Keratinocyte (primary cell): Measurements from ENCODE around the gene PSD2. TPM values are rescaled to one million over a fixed set of nuclear protein-coding genes. Genes with fewer than 3 reads are reported as not detected.
"Not testable (repeated sequence)": the region's sequence is repeated elsewhere in the genome, so short reads cannot be mapped to it uniquely, and the experiment has no call there.

Experiments
- DNase-seq: peaks from one replicate; pipeline ENCODE4 v3.0.0-alpha.2; 2011; ENCODE audit warnings: low read depth, missing footprints, low spot score
- FAIRE-seq: peaks from 2 replicates; lab custom pipeline; 2011; peaks lifted over from hg19 to GRCh38; lab: Jason Lieb, UNC
- H2AFZ ChIP-seq: 2 replicates; pipeline ENCODE4 v1.6.0; 2012; ENCODE audit warnings: low read length, control low read depth, inconsistent platforms; ENCODE audit not compliant: control insufficient read depth
- H3K27ac ChIP-seq: 2 replicates; pipeline ENCODE4 v1.5.1; 2011; ENCODE audit warnings: low read length; ENCODE audit not compliant: control insufficient read depth, insufficient read depth
- H3K27me3 ChIP-seq: 3 replicates; pipeline ENCODE4 v1.6.0; 2011; ENCODE audit warnings: low read length; ENCODE audit not compliant: control insufficient read depth, insufficient read depth; ENCODE audit errors: extremely low read depth
- H3K36me3 ChIP-seq, 2 experiments: 2 replicates in 1 of 2; 3 replicates in 1 of 2; pipeline ENCODE4 v1.5.1; 2011; ENCODE audit warnings: low read length in 2 of 2, mild to moderate bottlenecking in 1 of 2; ENCODE audit not compliant: control insufficient read depth in 2 of 2, insufficient read depth in 2 of 2; ENCODE audit errors: extremely low read depth in 1 of 2
- H3K4me1 ChIP-seq: 3 replicates; pipeline ENCODE4 v1.5.1; 2011; ENCODE audit warnings: low read length; ENCODE audit not compliant: control insufficient read depth, insufficient read depth; ENCODE audit errors: extremely low read depth
- H3K4me2 ChIP-seq: 3 replicates; pipeline ENCODE4 v1.6.0; 2011; ENCODE audit warnings: low read depth, low read length; ENCODE audit not compliant: control insufficient read depth, insufficient read depth; ENCODE audit errors: extremely low read depth
- H3K4me3 ChIP-seq, 3 experiments: fragments of 200-600 bp in 1 of 3; sonication (generic) in 1 of 3; 2 replicates in 2 of 3; 3 replicates in 1 of 3; pipeline ENCODE4 v1.5.1; 2011 to 2016; ENCODE audit warnings: low read length in 3 of 3, mild to moderate bottlenecking in 3 of 3, control low read depth in 2 of 3, inconsistent platforms in 1 of 3, low read depth in 1 of 3, mixed read lengths in 1 of 3, mixed run types in 1 of 3, moderate library complexity in 1 of 3; ENCODE audit not compliant: control insufficient read depth in 2 of 3, insufficient read depth in 2 of 3; ENCODE audit errors: extremely low read depth in 1 of 3
- H3K79me2 ChIP-seq: 2 replicates; pipeline ENCODE4 v1.6.0; 2012; ENCODE audit warnings: low read length; ENCODE audit not compliant: control insufficient read depth, insufficient read depth
- H3K9ac ChIP-seq: 3 replicates; pipeline ENCODE4 v1.6.0; 2011; ENCODE audit warnings: low read length; ENCODE audit not compliant: control insufficient read depth, insufficient read depth; ENCODE audit errors: extremely low read depth
- H3K9me1 ChIP-seq: 3 replicates; pipeline ENCODE4 v1.6.0; 2011; ENCODE audit warnings: low read length; ENCODE audit not compliant: control insufficient read depth, insufficient read depth; ENCODE audit errors: extremely low read depth
- H3K9me3 ChIP-seq: 2 replicates; pipeline ENCODE4 v1.5.1; 2012; ENCODE audit warnings: low read depth, low read length; ENCODE audit not compliant: control insufficient read depth
- H4K20me1 ChIP-seq: 3 replicates; pipeline ENCODE4 v1.6.0; 2011; ENCODE audit warnings: low read length; ENCODE audit not compliant: control insufficient read depth, insufficient read depth; ENCODE audit errors: extremely low read depth
- CTCF ChIP-seq, 3 experiments: IDR thresholded peaks in 1 of 3; conservative IDR thresholded peaks in 1 of 3; optimal IDR thresholded peaks in 1 of 3; 2 replicates in 2 of 3; 3 replicates in 1 of 3; pipeline versions ENCODE3 to v1.5.1; 2011; ENCODE audit warnings: low read length in 3 of 3, mild to moderate bottlenecking in 3 of 3, moderate library complexity in 2 of 3, control low read depth in 1 of 3, inconsistent platforms in 1 of 3; ENCODE audit not compliant: insufficient read depth in 2 of 3; ENCODE audit errors: extremely low read depth in 1 of 3
- EZH2 ChIP-seq: IDR thresholded peaks from one replicate; pipeline ENCODE4 v1.6.1; 2012; ENCODE audit warnings: inconsistent platforms, mild to moderate bottlenecking, low read length, moderate library complexity
- dilution Hi-C: fragments of 300-500 bp; cut with MboI; formaldehyde crosslinking; loops from one replicate; pipeline ENCODE4 v1.7.0; 2020; ENCODE audit warnings: low sequenced_read_pairs; ENCODE audit not compliant: extremely low pct_ligation_motif_present
- polyA plus RNA-seq, 5 experiments: library from polyadenylated mRNA; depleted of rRNA in 3 of 5; stranded (reverse) in 3 of 5; stranded (forward) in 1 of 5; unstranded in 1 of 5; fragments of >200 nt; gene quantifications; 1 replicate in 1 of 5; 2 replicates in 3 of 5; 3 replicates in 1 of 5; pipeline versions ENCODE4 v1.2.1 to v1.2.3, GENCODE V29; 2011 to 2012; ENCODE audit warnings: missing spikeins in 2 of 5, low read depth in 1 of 5, low replicate concordance in 1 of 5

Gene PSD2
- polyA plus RNA-seq, 1 donor (not counting 4 experiments of a cell fraction or from before 2014, with no cell fraction given) = not detected

DNA sequence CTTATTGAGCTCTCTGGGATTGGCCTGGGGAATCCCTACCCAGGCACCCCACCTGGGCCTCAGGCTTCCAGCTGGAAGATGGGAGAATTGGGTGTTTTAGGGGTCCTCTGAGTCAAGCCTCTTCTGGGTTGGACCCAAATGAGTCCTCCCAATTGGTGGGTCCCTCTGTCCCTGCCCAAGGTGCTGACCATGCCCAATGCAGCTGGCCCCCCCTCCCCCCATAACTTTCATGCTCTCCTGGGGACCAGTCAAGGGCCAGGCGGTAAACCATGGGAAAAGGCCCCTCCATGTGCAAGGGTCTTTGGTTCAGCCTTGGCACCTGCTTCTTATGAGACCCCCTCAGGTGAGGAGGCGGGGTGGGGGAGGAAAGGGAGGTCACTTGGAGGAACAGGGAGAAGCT is 3.4 kb upstream of the PSD2 start:
- peaks cover 34% of the 10 kb centered on the region for H3K27me3 ChIP-seq
- no peaks in the 10 kb centered on the region for H3K79me2 ChIP-seq
- no peak for DNase-seq
- no peak overlapping the region for H3K4me2 ChIP-seq
- H3K4me1 ChIP-seq = peaks cover 7% of the 10 kb centered on the region
- H3K9me1 ChIP-seq = no peaks in the 10 kb centered on the region
- no peak for TF ChIP-seq CTCF (optimal IDR thresholded peaks at IDR 0.05 in 1 of 3, IDR thresholded peaks at IDR 0.05 in 1 of 3, conservative IDR thresholded peaks at IDR 0.05 in 1 of 3; ENCODE audit: extremely low read depth in 1 of 3, insufficient read depth in 2 of 3, low read length in 3 of 3)
- TF ChIP-seq EZH2 = no peak
- no peak overlapping the region for H3K27ac ChIP-seq
- dilution Hi-C loops = no loop called here
- H3K36me3 ChIP-seq = no peaks in the 10 kb centered on the region
- H2AFZ ChIP-seq = no peak overlapping the region
- no peak overlapping the region for H3K4me3 ChIP-seq
- no peak overlapping the region for H3K9ac ChIP-seq
- no peak for FAIRE-seq
- no peaks in the 10 kb centered on the region for H3K9me3 ChIP-seq
- H4K20me1 ChIP-seq = peaks cover 1% of the 10 kb centered on the region

- H3K4me3 ChIP-seq, H3K27ac ChIP-seq, H3K4me1 ChIP-seq, H2AFZ ChIP-seq, dilution Hi-C loops, H3K9me3 ChIP-seq, H3K9ac ChIP-seq, H3K9me1 ChIP-seq, H3K36me3 ChIP-seq, H3K79me2 ChIP-seq, H4K20me1 ChIP-seq, FAIRE-seq, H3K4me2 ChIP-seq, DNase-seq: not testable (repeated sequence)
- H3K27me3 ChIP-seq = peaks cover 38% of the 10 kb centered on the region
Observed at GRCh38 chr5:139792655-139793054, 3.0 kb upstream of the PSD2 start.
